Measurements from ENCODE around the gene NISCH. TPM values are rescaled to one million over a fixed set of nuclear protein-coding genes. Genes with fewer than 3 reads are reported as not detected.
A peak's percentile ranks its signal among the peaks of the same experiment; 100 is the strongest.

Gene NISCH
- polyA plus RNA-seq, 1 donor (not counting 4 experiments of a cell fraction or from before 2014, with no cell fraction given), result 48.1 TPM

GRCh38 chr3:52536369-52537164 lies 81.2 kb downstream of the NISCH start, which contains the start of gene UQCC5:
UQCC5 (plus strand) TSS chr3:52536605; CDS start chr3:52536756, 151 bp downstream.
- Histone ChIP-seq H3K4me3 (ENCODE audit: control insufficient read depth in 2 of 3, extremely low read depth in 1 of 3, insufficient read depth in 2 of 3, low read depth in 1 of 3, low read length in 3 of 3) (peak within 1 kb of the TSS; percentile 77 to 92 (median 81)), H3K4me1 (ENCODE audit: control insufficient read depth, extremely low read depth, insufficient read depth, low read length) (peaks cover 49% of the 10 kb centered on the region), H4K20me1 (ENCODE audit: control insufficient read depth, extremely low read depth, insufficient read depth, low read length) (peaks cover 4% of the 10 kb centered on the region), H3K9me3 (ENCODE audit: control insufficient read depth, low read depth, low read length) (no peaks in the 10 kb centered on the region), H3K4me2 (ENCODE audit: control insufficient read depth, extremely low read depth, insufficient read depth, low read depth, low read length) (peak within 1 kb of the TSS; percentile 97), H3K36me3 (ENCODE audit: control insufficient read depth in 2 of 2, extremely low read depth in 1 of 2, insufficient read depth in 2 of 2, low read length in 2 of 2) (peaks cover 7 to 15% of the 10 kb centered on the region in 2 experiments), H3K27me3 (ENCODE audit: control insufficient read depth, extremely low read depth, insufficient read depth, low read length) (no peaks in the 10 kb centered on the region), H3K27ac (ENCODE audit: control insufficient read depth, insufficient read depth, low read length) (peak within 1 kb of the TSS; percentile 90), H3K79me2 (ENCODE audit: control insufficient read depth, insufficient read depth, low read length) (peaks cover 45% of the 10 kb centered on the region), H3K9ac (ENCODE audit: control insufficient read depth, extremely low read depth, insufficient read depth, low read length) (peak within 1 kb of the TSS; percentile 95), H3K9me1 (ENCODE audit: control insufficient read depth, extremely low read depth, insufficient read depth, low read length) (peaks cover 11% of the 10 kb centered on the region), H2AFZ (ENCODE audit: control insufficient read depth, low read length) (peak within 1 kb of the TSS; percentile 51)
- no peak for TF ChIP-seq EZH2 (IDR thresholded peaks at IDR 0.05; ENCODE audit: low read length)
- TF ChIP-seq CTCF (optimal IDR thresholded peaks at IDR 0.05 in 1 of 3, IDR thresholded peaks at IDR 0.05 in 1 of 3, conservative IDR thresholded peaks at IDR 0.05 in 1 of 3; ENCODE audit: extremely low read depth in 1 of 3, insufficient read depth in 2 of 3, low read length in 3 of 3), result no peak
- no peak for FAIRE-seq
- dilution Hi-C loops (cut with MboI; ENCODE audit: extremely low pct_ligation_motif_present, low sequenced_read_pairs), result no loop called here
- peak; percentile 86 for DNase-seq (ENCODE audit: low read depth, low spot score)

GRCh38 chr3:52537165-52537620 lies 81.8 kb downstream of the NISCH start:
- Histone ChIP-seq H3K36me3 (ENCODE audit: control insufficient read depth in 2 of 2, extremely low read depth in 1 of 2, insufficient read depth in 2 of 2, low read length in 2 of 2) (peaks cover 7 to 15% of the 10 kb centered on the region in 2 experiments), H3K27me3 (ENCODE audit: control insufficient read depth, extremely low read depth, insufficient read depth, low read length) (no peaks in the 10 kb centered on the region), H3K9me1 (ENCODE audit: control insufficient read depth, extremely low read depth, insufficient read depth, low read length) (peaks cover 11% of the 10 kb centered on the region), H3K9ac (ENCODE audit: control insufficient read depth, extremely low read depth, insufficient read depth, low read length) (peak overlapping the region; percentile 95), H3K4me3 (ENCODE audit: control insufficient read depth in 2 of 3, extremely low read depth in 1 of 3, insufficient read depth in 2 of 3, low read depth in 1 of 3, low read length in 3 of 3) (peak overlapping the region; percentile 77 to 92 (median 81)), H3K4me1 (ENCODE audit: control insufficient read depth, extremely low read depth, insufficient read depth, low read length) (peaks cover 45% of the 10 kb centered on the region), H2AFZ (ENCODE audit: control insufficient read depth, low read length) (no peak overlapping the region), H3K27ac (ENCODE audit: control insufficient read depth, insufficient read depth, low read length) (peak overlapping the region; percentile 90), H3K79me2 (ENCODE audit: control insufficient read depth, insufficient read depth, low read length) (peaks cover 39% of the 10 kb centered on the region), H3K9me3 (ENCODE audit: control insufficient read depth, low read depth, low read length) (no peaks in the 10 kb centered on the region), H4K20me1 (ENCODE audit: control insufficient read depth, extremely low read depth, insufficient read depth, low read length) (peaks cover 4% of the 10 kb centered on the region), H3K4me2 (ENCODE audit: control insufficient read depth, extremely low read depth, insufficient read depth, low read depth, low read length) (peak overlapping the region; percentile 97)
- TF ChIP-seq CTCF (optimal IDR thresholded peaks at IDR 0.05 in 1 of 3, IDR thresholded peaks at IDR 0.05 in 1 of 3, conservative IDR thresholded peaks at IDR 0.05 in 1 of 3; ENCODE audit: extremely low read depth in 1 of 3, insufficient read depth in 2 of 3, low read length in 3 of 3) (no peak), EZH2 (IDR thresholded peaks at IDR 0.05; ENCODE audit: low read length) (no peak)
- FAIRE-seq (no peak), DNase-seq (ENCODE audit: low read depth, low spot score) (no peak)
- dilution Hi-C loops (cut with MboI; ENCODE audit: extremely low pct_ligation_motif_present, low sequenced_read_pairs), result no loop called here
